H9 (cell line): ENCODE results near the gene FNDC3A. TPM values are rescaled to one million over a fixed set of nuclear protein-coding genes. Genes with fewer than 3 reads are reported as not detected.

Experiments used
- DNase-seq: peaks from one replicate; pipeline ENCODE4 v3.0.0-alpha.2; 2017
- H2AFZ ChIP-seq: one replicate; pipeline ENCODE4 v1.6.1; 2013; ENCODE audit warnings: mild to moderate bottlenecking, low read length, control low read depth, moderate library complexity
- H2AK5ac ChIP-seq: 2 replicates; pipeline ENCODE4 v1.6.1; 2013; ENCODE audit warnings: low read length, control low read depth, mixed read lengths; ENCODE audit not compliant: insufficient read length
- H2BK120ac ChIP-seq: one replicate; pipeline ENCODE4 v1.6.1; 2013; ENCODE audit warnings: low read depth, mild to moderate bottlenecking, low read length, control low read depth, inconsistent platforms; ENCODE audit not compliant: poor library complexity, severe bottlenecking
- H2BK12ac ChIP-seq: 2 replicates; pipeline ENCODE4 v1.6.1; 2013; ENCODE audit warnings: low read length, control low read depth, mixed read lengths, low read depth; ENCODE audit not compliant: insufficient read length
- H2BK15ac ChIP-seq: 2 replicates; pipeline ENCODE4 v1.6.1; 2013; ENCODE audit warnings: low read depth, low read length, control low read depth
- H2BK20ac ChIP-seq: one replicate; pipeline ENCODE4 v1.6.1; 2013; ENCODE audit warnings: low read depth, mild to moderate bottlenecking, low read length, control low read depth, inconsistent platforms; ENCODE audit not compliant: poor library complexity, severe bottlenecking
- H2BK5ac ChIP-seq: 2 replicates; pipeline ENCODE4 v1.6.1; 2013; ENCODE audit warnings: low read length, control low read depth, mixed read lengths; ENCODE audit not compliant: insufficient read length
- H3K14ac ChIP-seq: 2 replicates; pipeline ENCODE4 v1.6.1; 2013; ENCODE audit warnings: low read length, control low read depth; ENCODE audit not compliant: insufficient read depth
- H3K18ac ChIP-seq: 2 replicates; pipeline ENCODE4 v1.6.1; 2013; ENCODE audit warnings: low read depth, mild to moderate bottlenecking, mixed read lengths, low read length, control low read depth; ENCODE audit not compliant: insufficient read length
- H3K23ac ChIP-seq: 2 replicates; pipeline ENCODE4 v1.6.1; 2013; ENCODE audit warnings: low read length, control low read depth, mixed read lengths, low read depth; ENCODE audit not compliant: insufficient read length
- H3K23me2 ChIP-seq: 2 replicates; pipeline ENCODE4 v1.6.1; 2013; ENCODE audit warnings: low read depth, mild to moderate bottlenecking, mixed read lengths, low read length, control low read depth; ENCODE audit not compliant: insufficient read length, poor library complexity, severe bottlenecking
- H3K27ac ChIP-seq: 2 replicates; pipeline ENCODE4 v1.5.1; 2013; ENCODE audit warnings: low read length, control low read depth, mixed read lengths, low read depth; ENCODE audit not compliant: insufficient read length
- H3K27me3 ChIP-seq: 2 replicates; pipeline ENCODE4 v1.6.1; 2013; ENCODE audit warnings: low read length, control low read depth, inconsistent platforms; ENCODE audit not compliant: insufficient read depth
- H3K4ac ChIP-seq: 2 replicates; pipeline ENCODE4 v1.6.1; 2013; ENCODE audit warnings: low read depth, mild to moderate bottlenecking, control low read depth, inconsistent platforms, low read length, moderate library complexity
- H3K4me1 ChIP-seq: 2 replicates; pipeline ENCODE4 v1.6.1; 2013; ENCODE audit warnings: low read length, control low read depth, inconsistent platforms; ENCODE audit not compliant: insufficient read depth
- H3K4me2 ChIP-seq: 2 replicates; pipeline ENCODE4 v1.6.1; 2013; ENCODE audit warnings: low read length, control low read depth, mixed read lengths; ENCODE audit not compliant: insufficient read length, insufficient read depth
- H3K56ac ChIP-seq: 2 replicates; pipeline ENCODE4 v1.6.1; 2013; ENCODE audit warnings: low read depth, mild to moderate bottlenecking, mixed read lengths, low read length, control low read depth; ENCODE audit not compliant: insufficient read length
- H3K79me1 ChIP-seq: 2 replicates; pipeline ENCODE4 v1.6.1; 2013; ENCODE audit warnings: low read depth, mild to moderate bottlenecking, moderate library complexity, low read length, control low read depth, inconsistent platforms; ENCODE audit not compliant: insufficient read depth, poor library complexity, severe bottlenecking
- H3K79me2 ChIP-seq: 2 replicates; pipeline ENCODE4 v1.6.1; 2013; ENCODE audit warnings: low read length, control low read depth, inconsistent platforms; ENCODE audit not compliant: insufficient read depth
- H3K9ac ChIP-seq: 2 replicates; pipeline ENCODE4 v1.6.1; 2013; ENCODE audit warnings: low read length, control low read depth, mixed read lengths; ENCODE audit not compliant: insufficient read length; ENCODE audit errors: extremely low read depth
- H3K9me3 ChIP-seq: one replicate; pipeline ENCODE4 v1.6.1; 2013; ENCODE audit warnings: low read depth, low read length, inconsistent platforms; ENCODE audit not compliant: control insufficient read depth
- H3T11ph ChIP-seq: one replicate; pipeline ENCODE4 v1.6.1; 2013; ENCODE audit warnings: mild to moderate bottlenecking, low read length, control low read depth, inconsistent platforms
- H4K20me1 ChIP-seq: one replicate; pipeline ENCODE4 v1.6.1; 2013; ENCODE audit not compliant: control insufficient read depth, insufficient read length, insufficient read depth
- H4K5ac ChIP-seq: 2 replicates; pipeline ENCODE4 v1.6.1; 2013; ENCODE audit warnings: low read depth, mild to moderate bottlenecking, mixed read lengths, low read length, control low read depth; ENCODE audit not compliant: insufficient read length
- H4K8ac ChIP-seq: replicated peaks from 2 replicates; pipeline ENCODE4 v1.6.1; 2013; ENCODE audit warnings: low read length, control low read depth, mixed read lengths, low read depth; ENCODE audit not compliant: insufficient read length
- H4K91ac ChIP-seq: 2 replicates; pipeline ENCODE4 v1.6.1; 2013; ENCODE audit warnings: low read depth, mild to moderate bottlenecking, moderate library complexity, mixed read lengths, low read length, control low read depth; ENCODE audit not compliant: insufficient read length
- H3K27ac Mint-ChIP-seq, 3 experiments: 2 replicates in 2 of 3; 3 replicates in 1 of 3; pipeline ENCODE4 v1.8.0; 2020 to 2021; ENCODE audit warnings: mixed read lengths in 3 of 3, mild to moderate bottlenecking in 1 of 3, moderate library complexity in 1 of 3
- H3K27me3 Mint-ChIP-seq: 2 replicates; pipeline ENCODE4 v1.8.0; 2021; ENCODE audit warnings: low read depth, mild to moderate bottlenecking, moderate library complexity, mixed read lengths
- H3K36me3 Mint-ChIP-seq, 3 experiments: 2 replicates in 2 of 3; 3 replicates in 1 of 3; pipeline ENCODE4 v1.8.0; 2020 to 2021; ENCODE audit warnings: low read depth in 3 of 3, mixed read lengths in 3 of 3; ENCODE audit not compliant: insufficient read depth in 1 of 3
- H3K4me1 Mint-ChIP-seq, 2 experiments: 2 replicates each; pipeline ENCODE4 v1.8.0; 2020; ENCODE audit warnings: mixed read lengths in 2 of 2
- H3K4me3 Mint-ChIP-seq, 2 experiments: 2 replicates in 1 of 2; 3 replicates in 1 of 2; pipeline ENCODE4 v1.8.0; 2020 to 2021; ENCODE audit warnings: mild to moderate bottlenecking in 2 of 2, mixed read lengths in 2 of 2, moderate library complexity in 1 of 2
- H3K9me3 Mint-ChIP-seq, 2 experiments: 2 replicates in 1 of 2; 3 replicates in 1 of 2; pipeline ENCODE4 v1.8.0; 2020; ENCODE audit warnings: mild to moderate bottlenecking in 2 of 2, mixed read lengths in 2 of 2, moderate library complexity in 1 of 2
- WGBS: extraction: QIAGEN DNeasy Blood & Tissue Kit; methylation state at CpG from one replicate; pipeline ENCODE4 v1.1.7; 2013; ENCODE audit warnings: missing lambda C conversion rate, low lambda C conversion rate, mixed read lengths; ENCODE audit not compliant: insufficient read length; ENCODE audit errors: extremely low coverage; 5-methylcytosine and 5-hydroxymethylcytosine counted together
- total RNA-seq: library from RNA; stranded (reverse); gene quantifications from 2 replicates; pipeline ENCODE4 v1.2.1, GENCODE V29; 2021
- TF ChIP-seq, protein P1 (sequence below): fragments of 200-600 bp; sonication (generic); conservative IDR thresholded peaks from 3 replicates; pipeline ENCODE4 v1.8.0; 2021; ENCODE audit warnings: antibody characterized with exemption, mild to moderate bottlenecking

Gene FNDC3A
- total RNA-seq, 1 experiment from 2014 or later, result 27.4 TPM

GRCh38 chr13:49124693-49125304 lies 149.1 kb downstream of the FNDC3A start:
- TF ChIP-seq, protein P1, sequence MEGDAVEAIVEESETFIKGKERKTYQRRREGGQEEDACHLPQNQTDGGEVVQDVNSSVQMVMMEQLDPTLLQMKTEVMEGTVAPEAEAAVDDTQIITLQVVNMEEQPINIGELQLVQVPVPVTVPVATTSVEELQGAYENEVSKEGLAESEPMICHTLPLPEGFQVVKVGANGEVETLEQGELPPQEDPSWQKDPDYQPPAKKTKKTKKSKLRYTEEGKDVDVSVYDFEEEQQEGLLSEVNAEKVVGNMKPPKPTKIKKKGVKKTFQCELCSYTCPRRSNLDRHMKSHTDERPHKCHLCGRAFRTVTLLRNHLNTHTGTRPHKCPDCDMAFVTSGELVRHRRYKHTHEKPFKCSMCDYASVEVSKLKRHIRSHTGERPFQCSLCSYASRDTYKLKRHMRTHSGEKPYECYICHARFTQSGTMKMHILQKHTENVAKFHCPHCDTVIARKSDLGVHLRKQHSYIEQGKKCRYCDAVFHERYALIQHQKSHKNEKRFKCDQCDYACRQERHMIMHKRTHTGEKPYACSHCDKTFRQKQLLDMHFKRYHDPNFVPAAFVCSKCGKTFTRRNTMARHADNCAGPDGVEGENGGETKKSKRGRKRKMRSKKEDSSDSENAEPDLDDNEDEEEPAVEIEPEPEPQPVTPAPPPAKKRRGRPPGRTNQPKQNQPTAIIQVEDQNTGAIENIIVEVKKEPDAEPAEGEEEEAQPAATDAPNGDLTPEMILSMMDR, result no peak
- Histone ChIP-seq H3K27ac (no peak overlapping the region), H3K23me2 (no peaks in the 10 kb centered on the region), H2AFZ (no peak overlapping the region), H2BK20ac (no peak overlapping the region), H2BK15ac (no peak overlapping the region), H3K14ac (no peak overlapping the region), H3K4ac (no peak overlapping the region), H4K91ac (no peak overlapping the region), H3K79me1 (no peaks in the 10 kb centered on the region), H2AK5ac (no peak overlapping the region), H3K4me2 (no peak overlapping the region), H3K9ac (no peak overlapping the region), H2BK12ac (no peak overlapping the region), H3K79me2 (peaks cover 2% of the 10 kb centered on the region; the same call in 1 of the 2 replicates), H4K8ac (no peak overlapping the region), H2BK5ac (no peak overlapping the region), H3K27me3 (no peaks in the 10 kb centered on the region), H3K9me3 (no peaks in the 10 kb centered on the region), H3T11ph (no peak overlapping the region), H3K56ac (no peak overlapping the region), H4K5ac (no peak overlapping the region), H4K20me1 (no peaks in the 10 kb centered on the region), H3K4me1 (no peaks in the 10 kb centered on the region), H2BK120ac (no peak overlapping the region), H3K23ac (no peak overlapping the region), H3K18ac (no peak overlapping the region)
- Mint-ChIP-seq H3K4me1 (peaks cover 0 to 4% of the 10 kb centered on the region in 2 experiments; a peak in 1 of 4 replicates), H3K36me3 (peaks cover 9 to 35% (median 13%) of the 10 kb centered on the region in 3 experiments), H3K27ac (no peak overlapping the region), H3K27me3 (no peaks in the 10 kb centered on the region; the same call in 1 of the 2 replicates), H3K9me3 (peaks cover 0 to 6% of the 10 kb centered on the region in 2 experiments; a peak in 2 of 5 replicates), H3K4me3 (no peak overlapping the region)
- no CpG with 5 or more reads among the region's 5 CpGs for WGBS
- no peak for DNase-seq
